HepG2 (cell line): ENCODE results near the gene AKR7A3. TPM values are rescaled to one million over a fixed set of nuclear protein-coding genes. Genes with fewer than 3 reads are reported as not detected.

Experiments
- ATAD3A ChIP-seq: sonication (generic); formaldehyde crosslinking; IDR thresholded peaks from 2 replicates; pipeline ENCODE4 v1.4.0; 2020; ENCODE audit warnings: missing genetic modification reagents
- BHLHE40 ChIP-seq: IDR thresholded peaks from 2 replicates; pipeline ENCODE4 v1.6.1; 2011; ENCODE audit warnings: low read length, improper control_type of control experiment
- CC2D1A ChIP-seq: sonication (generic); formaldehyde crosslinking; IDR thresholded peaks from 2 replicates; pipeline ENCODE4 v1.8.1; 2023; ENCODE audit warnings: mild to moderate bottlenecking, missing genetic modification reagents
- CCAR2 ChIP-seq: fragments of 200-400 bp; formaldehyde crosslinking; optimal IDR thresholded peaks from 2 replicates; pipeline ENCODE3; 2018; ENCODE audit warnings: low read depth, mild to moderate bottlenecking, low read length, moderate library complexity
- ESRRA ChIP-seq: sonication (generic); formaldehyde crosslinking; IDR thresholded peaks from 2 replicates; pipeline ENCODE4 v1.5.1; 2020; ENCODE audit warnings: mild to moderate bottlenecking, low read depth, missing genetic modification reagents
- HOMEZ ChIP-seq: IDR thresholded peaks from 2 replicates; pipeline ENCODE4 v1.6.1; 2016; ENCODE audit warnings: low read depth
- JUN ChIP-seq: sonication (generic); formaldehyde crosslinking; IDR thresholded peaks from 2 replicates; pipeline ENCODE4 v1.4.0; 2020; ENCODE audit warnings: mild to moderate bottlenecking, missing genetic modification reagents
- MAFG ChIP-seq: sonication (generic); formaldehyde crosslinking; IDR thresholded peaks from 2 replicates; pipeline ENCODE4 v1.5.1; 2020; ENCODE audit warnings: mild to moderate bottlenecking, missing genetic modification reagents
- MLLT10 ChIP-seq: sonication (generic); formaldehyde crosslinking; IDR thresholded peaks from 2 replicates; pipeline ENCODE4 v1.4.0; 2020; ENCODE audit warnings: missing genetic modification reagents
- NFKB2 ChIP-seq: sonication (generic); formaldehyde crosslinking; IDR thresholded peaks from 2 replicates; pipeline ENCODE4 v1.4.0; 2020; ENCODE audit warnings: missing genetic modification reagents, borderline replicate concordance
- POGZ ChIP-seq: sonication (generic); formaldehyde crosslinking; IDR thresholded peaks from 2 replicates; pipeline ENCODE4 v1.4.0; 2020; ENCODE audit warnings: mild to moderate bottlenecking, missing genetic modification reagents
- RNF219 ChIP-seq: sonication (generic); formaldehyde crosslinking; IDR thresholded peaks from 2 replicates; pipeline ENCODE4 v1.5.0; 2020; ENCODE audit warnings: mild to moderate bottlenecking, missing genetic modification reagents
- TAF1 ChIP-seq: sonication (generic); formaldehyde crosslinking; IDR thresholded peaks from 2 replicates; pipeline ENCODE4 v1.4.0; 2020; ENCODE audit warnings: missing genetic modification reagents
- ZNF292 ChIP-seq: sonication (generic); formaldehyde crosslinking; IDR thresholded peaks from 2 replicates; pipeline ENCODE4 v1.8.1; 2022; ENCODE audit warnings: mild to moderate bottlenecking, low read depth, missing genetic modification reagents, borderline replicate concordance
- ZNF569 ChIP-seq: sonication (generic); formaldehyde crosslinking; IDR thresholded peaks from 2 replicates; pipeline ENCODE4 v1.5.0; 2020; ENCODE audit warnings: mild to moderate bottlenecking, missing genetic modification reagents, moderate library complexity, borderline replicate concordance
- ZNF607 ChIP-seq: sonication (generic); formaldehyde crosslinking; IDR thresholded peaks from 2 replicates; pipeline ENCODE4 v1.5.1; 2020; ENCODE audit warnings: missing genetic modification reagents, mild to moderate bottlenecking, borderline replicate concordance
- ZNF674 ChIP-seq: sonication (generic); formaldehyde crosslinking; IDR thresholded peaks from 2 replicates; pipeline ENCODE4 v1.5.0; 2020; ENCODE audit warnings: low read depth, mild to moderate bottlenecking, missing genetic modification reagents
- ZNF724P ChIP-seq: sonication (generic); formaldehyde crosslinking; IDR thresholded peaks from 2 replicates; pipeline ENCODE4 v1.8.0; 2022; ENCODE audit warnings: missing genetic modification reagents, borderline replicate concordance
- ZNF740 ChIP-seq: sonication (generic); formaldehyde crosslinking; IDR thresholded peaks from 2 replicates; pipeline ENCODE4 v1.4.0; 2020; ENCODE audit warnings: missing genetic modification reagents
- ZNF75D ChIP-seq: sonication (generic); formaldehyde crosslinking; IDR thresholded peaks from 2 replicates; pipeline ENCODE4 v1.8.1; 2023; ENCODE audit warnings: missing genetic modification reagents, mild to moderate bottlenecking, borderline replicate concordance
- ZXDC ChIP-seq: sonication (generic); formaldehyde crosslinking; IDR thresholded peaks from 2 replicates; pipeline ENCODE4 v1.5.0; 2020; ENCODE audit warnings: mild to moderate bottlenecking, missing genetic modification reagents
- polyA plus RNA-seq, 8 experiments: library from polyadenylated mRNA; depleted of rRNA in 3 of 8; stranded (reverse) in 7 of 8; unstranded in 1 of 8; fragments of >200 nt; fragmentation: Illumina TruSeq in 4 of 8; extraction: Trizol in 4 of 8; gene quantifications; 2 replicates each; pipeline versions ENCODE4 v1.2.1 to v1.2.3, GENCODE V29; 2011 to 2016; ENCODE audit warnings: low read depth in 4 of 8, missing spikeins in 1 of 8, mixed read lengths in 1 of 8; ENCODE audit not compliant: insufficient read depth in 1 of 8
- total RNA-seq, 5 experiments: library from RNA; depleted of rRNA; stranded (reverse); fragments of >200 nt; fragmentation: Illumina TruSeq; extraction: Trizol; gene quantifications; 2 replicates each; pipeline ENCODE4 v1.2.3, GENCODE V29; 2016; ENCODE audit warnings: low read depth in 1 of 5

The AKR7A3 gene
- total and polyA plus RNA-seq, 2 of the 13 experiments (the other 11 are each of a cell fraction or from before 2014, with no cell fraction given), result 0.58 to 1.00 TPM

- TF ChIP-seq RNF219 (CRISPR knock-in tag), result 0 out of 2 replicates have a peak, but pooled peaks have one; percentile 11
- no peak for TF ChIP-seq CCAR2
- TF ChIP-seq ATAD3A, result no peak
- no peak for TF ChIP-seq ZNF569 (CRISPR knock-in tag)
- no peak for TF ChIP-seq HOMEZ (CRISPR knock-in tag)
- no peak for TF ChIP-seq ZNF740 (CRISPR knock-in tag)
- TF ChIP-seq BHLHE40, result 0 out of 2 replicates have a peak, but pooled peaks have one; percentile 33
- peak; percentile 89; the same call in 1 of the 2 replicates for TF ChIP-seq ZNF724P (CRISPR knock-in tag)
- TF ChIP-seq ZNF292 (CRISPR knock-in tag), result no peak
- no peak for TF ChIP-seq ZNF674 (CRISPR knock-in tag)
- no peak for TF ChIP-seq MLLT10 (CRISPR knock-in tag)
- TF ChIP-seq ESRRA (CRISPR knock-in tag), result peak; percentile 72
- TF ChIP-seq TAF1 (CRISPR knock-in tag), result peak; percentile 92
- TF ChIP-seq MAFG (CRISPR knock-in tag), result no peak
- peak; percentile 17; the same call in 1 of the 2 replicates for TF ChIP-seq NFKB2 (CRISPR knock-in tag)
- TF ChIP-seq CC2D1A (CRISPR knock-in tag), result no peak
- TF ChIP-seq JUN, result no peak
- TF ChIP-seq ZNF75D, result no peak
- TF ChIP-seq ZXDC (CRISPR knock-in tag), result no peak
- TF ChIP-seq POGZ (CRISPR knock-in tag), result peak; percentile 74
- TF ChIP-seq ZNF607 (CRISPR knock-in tag), result peak; percentile 74
Observed at GRCh38 chr1:19251305-19252196, 37.0 kb downstream of the AKR7A3 start, which contains the start of the genes EMC1 and MRTO4 (continued).
